WTC11 (cell line): ENCODE results near the gene AKR1E2. TPM values are rescaled to one million over a fixed set of nuclear protein-coding genes. Genes with fewer than 3 reads are reported as not detected.

ENCODE experiments used
- E2F1 ChIP-seq: sonication (generic); formaldehyde crosslinking; IDR thresholded peaks from 2 replicates; pipeline ENCODE4 v1.8.0; 2022; ENCODE audit warnings: mild to moderate bottlenecking, missing genetic modification reagents
- FOXP1 ChIP-seq: sonication (generic); formaldehyde crosslinking; IDR thresholded peaks from 2 replicates; pipeline ENCODE4 v1.8.0; 2022; ENCODE audit warnings: missing genetic modification reagents, mild to moderate bottlenecking, moderate library complexity, borderline replicate concordance
- ZNF425 ChIP-seq: fragments of 250-450 bp; sonication (Bioruptor Pico); conservative IDR thresholded peaks from 2 replicates; pipeline ENCODE4 v1.9.0; 2021; ENCODE audit warnings: mild to moderate bottlenecking
- total RNA-seq: library from RNA; stranded (reverse); gene quantifications from 3 replicates; pipeline ENCODE4 v1.2.3, GENCODE V29; 2021
- TF ChIP-seq, protein P1 (sequence below): fragments of 250-450 bp; sonication (Bioruptor Pico); IDR thresholded peaks from 2 replicates; pipeline ENCODE4 v1.9.0; 2021; ENCODE audit warnings: mild to moderate bottlenecking
- TF ChIP-seq, protein P2 (sequence below): fragments of 250-450 bp; sonication (Bioruptor Pico); IDR thresholded peaks from 2 replicates; pipeline ENCODE4 v1.8.0; 2021; ENCODE audit warnings: mild to moderate bottlenecking

The AKR1E2 gene
- total RNA-seq, 1 experiment from 2014 or later = 1.7 TPM

GRCh38 chr10:4894335-4894734 is 68.3 kb downstream of the AKR1E2 start (continued):
- no peak for TF ChIP-seq ZNF425 (CRISPR knock-in tag)
- no peak for TF ChIP-seq E2F1 (CRISPR knock-in tag)
- no peak for TF ChIP-seq FOXP1
- TF ChIP-seq, protein P1, sequence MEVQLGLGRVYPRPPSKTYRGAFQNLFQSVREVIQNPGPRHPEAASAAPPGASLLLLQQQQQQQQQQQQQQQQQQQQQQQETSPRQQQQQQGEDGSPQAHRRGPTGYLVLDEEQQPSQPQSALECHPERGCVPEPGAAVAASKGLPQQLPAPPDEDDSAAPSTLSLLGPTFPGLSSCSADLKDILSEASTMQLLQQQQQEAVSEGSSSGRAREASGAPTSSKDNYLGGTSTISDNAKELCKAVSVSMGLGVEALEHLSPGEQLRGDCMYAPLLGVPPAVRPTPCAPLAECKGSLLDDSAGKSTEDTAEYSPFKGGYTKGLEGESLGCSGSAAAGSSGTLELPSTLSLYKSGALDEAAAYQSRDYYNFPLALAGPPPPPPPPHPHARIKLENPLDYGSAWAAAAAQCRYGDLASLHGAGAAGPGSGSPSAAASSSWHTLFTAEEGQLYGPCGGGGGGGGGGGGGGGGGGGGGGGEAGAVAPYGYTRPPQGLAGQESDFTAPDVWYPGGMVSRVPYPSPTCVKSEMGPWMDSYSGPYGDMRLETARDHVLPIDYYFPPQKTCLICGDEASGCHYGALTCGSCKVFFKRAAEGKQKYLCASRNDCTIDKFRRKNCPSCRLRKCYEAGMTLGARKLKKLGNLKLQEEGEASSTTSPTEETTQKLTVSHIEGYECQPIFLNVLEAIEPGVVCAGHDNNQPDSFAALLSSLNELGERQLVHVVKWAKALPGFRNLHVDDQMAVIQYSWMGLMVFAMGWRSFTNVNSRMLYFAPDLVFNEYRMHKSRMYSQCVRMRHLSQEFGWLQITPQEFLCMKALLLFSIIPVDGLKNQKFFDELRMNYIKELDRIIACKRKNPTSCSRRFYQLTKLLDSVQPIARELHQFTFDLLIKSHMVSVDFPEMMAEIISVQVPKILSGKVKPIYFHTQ (CRISPR knock-in tag) = no peak
- TF ChIP-seq, protein P2, sequence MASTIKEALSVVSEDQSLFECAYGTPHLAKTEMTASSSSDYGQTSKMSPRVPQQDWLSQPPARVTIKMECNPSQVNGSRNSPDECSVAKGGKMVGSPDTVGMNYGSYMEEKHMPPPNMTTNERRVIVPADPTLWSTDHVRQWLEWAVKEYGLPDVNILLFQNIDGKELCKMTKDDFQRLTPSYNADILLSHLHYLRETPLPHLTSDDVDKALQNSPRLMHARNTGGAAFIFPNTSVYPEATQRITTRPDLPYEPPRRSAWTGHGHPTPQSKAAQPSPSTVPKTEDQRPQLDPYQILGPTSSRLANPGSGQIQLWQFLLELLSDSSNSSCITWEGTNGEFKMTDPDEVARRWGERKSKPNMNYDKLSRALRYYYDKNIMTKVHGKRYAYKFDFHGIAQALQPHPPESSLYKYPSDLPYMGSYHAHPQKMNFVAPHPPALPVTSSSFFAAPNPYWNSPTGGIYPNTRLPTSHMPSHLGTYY (CRISPR knock-in tag) = no peak

Other genes starting within 250 kb of the AKR1E2 start
- 3.9 to 4.3 TPM (median 4.1 TPM) in 3 replicates for gene AKR1C1, start 137.2 kb downstream of the AKR1E2 start, total RNA-seq
- gene AKR1C2, start 177.7 kb downstream of the AKR1E2 start, total RNA-seq = 1.1 to 1.3 TPM (median 1.2 TPM) in 3 replicates